Dermis microvascular lymphatic vessel endothelial cell (primary cell): Measurements from ENCODE around the gene CD8A. TPM values are rescaled to one million over a fixed set of nuclear protein-coding genes. Genes with fewer than 3 reads are reported as not detected.
"Not testable (repeated sequence)": the region's sequence is repeated elsewhere in the genome, so short reads cannot be mapped to it uniquely, and the experiment has no call there.

Source experiments
- DNase-seq, 2 donors: peaks; one replicate each; pipeline versions ENCODE4 v3.0.0 to v3.0.0-alpha.2; 2010; ENCODE audit warnings: low read depth in 2 of 2
- total RNA-seq: library from RNA; depleted of rRNA; stranded (reverse); fragments of >200 nt; gene quantifications from 2 replicates; pipeline ENCODE4 v1.2.1, GENCODE V29; 2014

CD8A gene
- total RNA-seq, 1 donor from 2014 or later, result under 0.01 TPM

DNA sequence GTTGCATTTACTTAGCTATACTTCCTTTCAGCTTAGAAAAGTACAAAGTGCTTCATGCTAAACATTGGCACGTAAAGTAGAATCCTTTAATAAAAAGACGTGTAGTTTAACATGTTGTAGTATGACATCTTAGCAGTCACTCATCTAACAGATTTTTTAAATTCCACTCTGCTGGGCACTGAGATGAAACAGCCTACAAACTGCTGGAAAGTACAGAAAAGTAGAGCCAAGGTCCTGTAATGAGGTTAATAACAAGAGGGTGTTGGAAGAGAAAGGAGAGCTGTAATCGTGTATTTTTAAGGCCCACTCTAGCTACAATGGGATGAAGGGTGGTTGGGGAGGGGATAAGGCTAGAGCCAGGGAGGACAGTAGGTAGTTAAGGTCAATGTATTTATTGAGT, 10.7 kb downstream of the CD8A start:
- no peak for DNase-seq

DNA sequence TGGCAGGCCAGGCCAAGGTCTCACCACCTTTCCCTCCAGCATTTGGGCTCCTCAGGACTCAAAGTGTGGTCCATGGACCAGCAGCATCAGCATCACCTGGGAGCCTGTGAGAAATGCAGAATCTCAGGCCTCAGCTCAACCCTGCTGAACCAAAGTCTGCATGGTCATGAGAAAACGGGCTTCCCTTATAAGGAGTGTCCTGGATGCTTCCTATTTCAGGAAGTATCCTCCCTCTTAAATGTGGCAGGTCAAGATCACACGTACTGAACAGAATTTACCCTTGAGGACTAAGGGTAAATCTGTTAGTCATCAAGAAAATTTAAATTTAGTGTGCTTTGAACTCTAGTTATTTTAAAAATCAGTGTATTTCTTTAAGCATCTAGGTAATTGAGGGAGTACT, 11.8 kb downstream of the CD8A start:
- DNase-seq, result no peak

- DNase-seq, result no peak
These were observed 14.2 kb downstream of the CD8A start for GRCh38 chr2:86776532-86776931.

GRCh38 chr2:86775338-86775737, 15.4 kb downstream of the CD8A start:
- no peak for DNase-seq

GRCh38 chr2:86774862-86775261, 15.9 kb downstream of the CD8A start:
- DNase-seq, result no peak

DNA sequence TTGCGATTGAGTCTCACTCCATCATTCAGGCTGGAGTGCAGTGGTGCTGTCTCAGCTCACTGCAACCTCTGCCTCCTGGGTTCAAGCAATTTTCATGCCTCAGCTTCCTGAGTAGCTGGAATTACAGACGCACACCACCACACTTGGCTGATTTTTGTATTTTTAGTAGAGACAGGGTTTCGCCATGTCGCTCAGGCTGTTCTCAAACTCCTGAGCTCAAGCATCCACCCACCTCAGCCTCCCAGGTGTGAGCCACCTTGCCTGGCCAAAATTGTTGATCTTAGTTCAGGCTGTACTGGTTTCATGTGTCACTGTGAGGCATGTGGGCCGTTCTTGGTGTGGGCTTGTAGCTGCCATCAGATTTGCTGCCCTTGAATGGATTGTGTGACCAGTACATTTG, 18.1 kb downstream of the CD8A start:
- DNase-seq, result no peak

DNA sequence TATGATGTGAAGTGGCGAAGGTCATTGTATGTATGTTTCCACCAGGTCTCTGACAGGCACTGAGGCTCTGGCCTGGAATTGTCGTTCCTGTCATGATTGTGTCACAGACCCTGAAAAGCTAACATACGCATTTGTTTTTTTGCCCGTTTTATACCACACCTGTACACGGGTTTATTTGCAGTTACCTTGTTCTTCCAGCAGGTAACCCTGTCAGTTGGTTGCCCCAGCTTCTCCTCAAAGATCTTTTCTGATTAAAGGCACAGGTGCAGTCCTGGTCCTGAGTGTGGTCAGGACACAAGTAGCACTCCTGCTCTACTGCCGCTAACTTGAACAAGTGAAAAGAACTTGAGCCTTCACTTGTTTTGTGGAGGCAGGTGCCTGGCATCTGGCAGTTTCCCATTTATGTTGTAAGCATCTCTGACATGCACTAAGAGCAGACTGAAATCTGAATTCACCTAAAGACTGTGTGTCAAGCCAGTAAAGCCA, 19.9 kb downstream of the CD8A start:
- no peak for DNase-seq

- DNase-seq, result no peak
These were observed 20.9 kb downstream of the CD8A start for GRCh38 chr2:86769838-86770237.

DNA sequence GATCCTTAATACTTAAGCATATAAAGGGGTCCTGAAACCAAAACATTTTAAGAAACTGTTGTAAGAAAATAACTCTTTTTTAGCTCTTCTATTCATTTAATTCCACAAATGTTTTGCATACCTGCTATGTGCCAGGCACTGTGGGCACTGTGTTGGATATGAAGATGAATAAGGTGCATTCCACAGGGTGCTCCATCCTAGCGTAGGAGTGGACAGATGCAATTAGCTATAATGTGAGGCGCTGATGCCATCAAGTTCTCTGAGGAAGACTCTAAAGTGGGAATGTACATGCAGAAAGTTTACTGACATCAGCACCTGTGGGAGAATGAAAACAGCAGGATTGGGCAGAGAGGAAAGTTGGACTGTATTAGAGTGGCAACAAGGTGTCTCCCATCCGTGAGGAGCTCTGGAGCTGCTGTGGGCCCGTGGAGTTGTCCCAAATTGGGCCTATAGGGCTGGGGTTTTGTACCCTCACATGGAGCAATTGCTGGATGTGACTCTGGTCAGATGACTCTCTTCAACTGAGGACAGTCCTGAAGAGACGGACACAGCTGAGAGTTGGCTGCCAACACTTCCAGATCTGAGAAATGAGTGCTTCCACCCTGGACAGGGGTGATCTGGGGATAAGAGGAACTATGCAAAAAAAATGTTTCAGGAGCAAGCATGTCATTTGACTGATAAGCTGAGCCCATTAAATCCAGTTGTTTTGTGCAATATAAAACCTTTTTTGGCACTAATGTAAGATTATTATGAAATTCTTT, 22.3 kb downstream of the CD8A start:
- no peak for DNase-seq

- no peak for DNase-seq
These were observed 25.4 kb downstream of the CD8A start for GRCh38 chr2:86765310-86765695.

- DNase-seq, result peak; percentile 11 to 56
These were observed 25.9 kb downstream of the CD8A start for GRCh38 chr2:86764661-86765309.

GRCh38 chr2:86760371-86760770, 30.3 kb downstream of the CD8A start:
- DNase-seq, result no peak

GRCh38 chr2:86758405-86758804, 32.3 kb downstream of the CD8A start:
- no peak for DNase-seq

GRCh38 chr2:86753606-86754005, 37.1 kb downstream of the CD8A start:
- no peak for DNase-seq

DNA sequence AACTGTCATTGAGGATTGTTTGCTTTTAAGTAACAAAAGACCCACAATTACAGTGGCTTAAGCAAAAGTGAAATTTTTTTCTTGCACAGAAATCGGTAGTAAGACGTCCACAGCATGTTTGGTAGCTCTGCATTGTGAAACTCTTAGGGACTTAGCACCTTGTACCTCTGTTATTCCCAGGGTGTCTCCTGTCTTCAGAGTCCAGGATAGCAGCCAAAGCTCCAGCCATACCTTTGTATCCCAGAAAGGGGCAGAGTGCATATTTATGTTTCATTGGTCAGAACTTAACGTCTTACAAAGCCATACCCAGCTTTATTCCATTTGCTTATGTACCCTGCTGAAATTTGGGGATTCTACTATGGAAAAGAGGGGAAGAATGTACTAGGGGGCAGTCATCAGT, 37.8 kb downstream of the CD8A start:
- no peak for DNase-seq

DNA sequence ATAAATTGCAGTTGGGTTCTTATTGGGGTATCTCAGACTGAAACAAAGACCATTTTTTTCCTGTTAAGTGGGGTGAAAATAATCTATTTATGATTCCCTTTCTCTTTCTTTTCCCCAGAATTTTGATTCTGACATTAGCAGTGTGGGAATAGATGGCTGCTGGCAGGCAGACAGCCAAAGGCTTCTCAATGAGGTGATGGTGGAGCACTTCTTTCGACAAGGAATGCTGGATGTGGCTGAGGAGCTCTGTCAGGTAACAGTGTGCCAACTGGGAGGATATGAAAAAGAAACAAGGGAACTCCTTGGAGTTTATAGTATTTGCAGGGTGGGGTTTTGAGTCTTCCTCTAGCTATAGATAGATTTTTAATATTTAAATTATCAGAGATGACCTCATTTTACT, 38.9 kb downstream of the CD8A start:
- DNase-seq, result no peak

DNA sequence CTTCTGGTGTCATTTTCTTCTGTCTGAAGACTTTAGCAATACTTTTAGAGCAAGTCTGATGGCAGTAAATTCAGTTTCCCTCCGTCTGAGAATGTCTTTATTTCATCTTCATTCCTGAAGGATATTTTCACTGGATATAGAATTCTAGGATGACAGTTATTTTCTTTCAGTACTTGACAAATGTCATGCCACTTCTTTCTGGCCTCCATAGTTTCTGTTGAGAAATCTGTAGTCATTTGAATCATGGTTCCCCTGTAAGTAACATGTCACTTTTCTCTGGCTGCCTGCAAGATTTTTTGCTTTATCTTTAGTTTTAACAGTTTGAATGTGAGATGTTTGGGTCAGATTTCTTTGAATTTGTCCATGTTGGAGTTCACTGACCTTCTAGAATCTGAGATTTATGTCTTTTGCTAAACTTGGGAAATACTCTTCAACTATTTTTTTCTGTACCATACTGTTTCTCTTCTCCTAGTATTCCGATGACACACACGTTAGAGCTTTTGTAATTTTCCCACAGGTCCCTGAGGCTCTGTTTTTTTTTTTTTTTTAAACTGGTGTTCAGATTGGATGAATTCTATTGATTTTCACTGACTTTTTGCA, 40.4 kb downstream of the CD8A start:
- no peak for DNase-seq

GRCh38 chr2:86747711-86748639, 42.7 kb downstream of the CD8A start:
- peak; percentile 22 to 48 for DNase-seq

DNA sequence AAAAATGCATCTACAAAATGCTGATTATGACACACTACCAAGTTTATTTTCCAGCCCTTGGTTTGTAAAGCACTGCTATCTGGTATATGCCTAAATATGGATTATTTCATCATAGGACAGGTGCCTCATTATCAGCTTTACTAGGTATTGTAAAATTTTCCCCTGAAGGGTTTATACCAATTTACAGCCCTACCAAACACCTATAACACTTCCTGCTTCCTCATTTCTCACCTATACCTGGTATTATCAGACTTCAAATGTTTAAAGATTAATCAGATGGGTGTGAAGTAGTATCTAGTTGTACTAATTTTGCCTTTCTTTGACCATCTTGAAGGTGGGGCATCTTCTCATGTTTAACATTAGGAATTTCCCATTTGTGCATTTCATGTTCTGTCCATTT, 43.8 kb downstream of the CD8A start:
- DNase-seq, result no peak

- DNase-seq, result no peak
These were observed 46.6 kb downstream of the CD8A start for GRCh38 chr2:86744152-86744551.

- DNase-seq, result not testable (repeated sequence)
These were observed 48.7 kb downstream of the CD8A start for GRCh38 chr2:86741889-86742498.
